Thyroid gland (tissue), 4 donors: ENCODE results near the gene FAM89B. TPM values are rescaled to one million over a fixed set of nuclear protein-coding genes. Genes with fewer than 3 reads are reported as not detected.

Source experiments
- DNase-seq, 2 donors: peaks; one replicate each; pipeline ENCODE4 v3.0.0-alpha.2; 2019
- H3K27ac ChIP-seq, 3 donors: fragments of 200-600 bp; sonication (generic); 1 replicate in 2 of 3; 2 replicates in 1 of 3; pipeline ENCODE4 v1.5.1; 2016 to 2019; ENCODE audit warnings: mild to moderate bottlenecking in 1 of 3, moderate library complexity in 1 of 3
- H3K27me3 ChIP-seq: fragments of 200-600 bp; sonication (generic); one replicate; pipeline ENCODE4 v1.5.1; 2019
- H3K36me3 ChIP-seq, 2 donors: fragments of 200-600 bp; sonication (generic); one replicate each; pipeline ENCODE4 v1.5.1; 2016 to 2019
- H3K4me1 ChIP-seq, 2 donors: fragments of 200-600 bp; sonication (generic); one replicate each; pipeline ENCODE4 v1.5.1; 2017 to 2019
- H3K4me3 ChIP-seq, 3 donors: fragments of 200-600 bp; sonication (generic); replicated peaks in 1 of 3; 1 replicate in 2 of 3; 2 replicates in 1 of 3; pipeline ENCODE4 v1.5.1; 2016; ENCODE audit warnings: mild to moderate bottlenecking in 1 of 3
- H3K9me3 ChIP-seq: fragments of 200-600 bp; sonication (generic); one replicate; pipeline ENCODE4 v1.5.1; 2017
- CTCF ChIP-seq, 6 experiments: fragments of 200-600 bp in 3 of 6; fragments of 450-650 bp in 3 of 6; sonication (generic) in 3 of 6; IDR thresholded peaks; one replicate each; pipeline ENCODE4 v1.5.1; 2016 to 2019; ENCODE audit warnings: antibody characterized with exemption in 6 of 6, mild to moderate bottlenecking in 2 of 6, inconsistent platforms in 1 of 6, moderate library complexity in 1 of 6
- POLR2A ChIP-seq, 2 donors: fragments of 450-650 bp; IDR thresholded peaks; one replicate each; pipeline ENCODE4 v1.6.1; 2017; ENCODE audit warnings: antibody characterized with exemption in 2 of 2, mild to moderate bottlenecking in 2 of 2, moderate library complexity in 1 of 2
- WGBS, 2 donors: methylation state at CpG; one replicate each; pipeline ENCODE4 v1.1.5; 2017; 5-methylcytosine and 5-hydroxymethylcytosine counted together
- intact Hi-C: fragments of 100-400 bp; cut with DNase I; formaldehyde crosslinking; loops from one replicate; pipeline ENCODE4 v1.15.1; 2023
- total RNA-seq, 4 donors: library from RNA; depleted of rRNA; stranded (reverse); fragments of >200 nt; gene quantifications; one replicate each; pipeline ENCODE4 v1.2.3, GENCODE V29; 2016

The FAM89B gene
- total RNA-seq, 4 donors from 2014 or later: 26.9 to 55.5 (median 43.2) TPM

- Histone ChIP-seq H3K4me3 (no peak overlapping the region), H3K36me3 (peaks cover 45 to 50% of the 10 kb centered on the region in 2 donors), H3K9me3 (no peaks in the 10 kb centered on the region), H3K27ac (no peak overlapping the region), H3K27me3 (no peaks in the 10 kb centered on the region), H3K4me1 (peaks cover 11 to 14% of the 10 kb centered on the region in 2 donors)
- TF ChIP-seq CTCF (IDR thresholded peaks at IDR 0.05) (no peak), POLR2A (IDR thresholded peaks at IDR 0.05) (no peak)
- no peak for DNase-seq
- intact Hi-C loops: no loop called here
- 88 to 91% methylated on average over 2 to 5 of the region's 5 CpGs for WGBS, 2 donors
Measured at GRCh38 chr11:65530157-65530496, 42.2 kb upstream of the FAM89B start.

- H3K36me3 ChIP-seq: peaks cover 47 to 54% of the 10 kb centered on the region in 2 donors
- no peak for DNase-seq
- H3K27me3 ChIP-seq: no peaks in the 10 kb centered on the region
- no peaks in the 10 kb centered on the region for H3K4me1 ChIP-seq
- H3K27ac ChIP-seq: no peak overlapping the region
- TF ChIP-seq POLR2A (IDR thresholded peaks at IDR 0.05) (no peak), CTCF (IDR thresholded peaks at IDR 0.05) (no peak)
- WGBS, 2 donors: 96% methylated on average over 8 to 11 of the region's 15 CpGs
- intact Hi-C loops: no loop called here
- no peaks in the 10 kb centered on the region for H3K9me3 ChIP-seq
- no peak overlapping the region for H3K4me3 ChIP-seq
Measured at GRCh38 chr11:65532388-65533064, 39.8 kb upstream of the FAM89B start.

GRCh38 chr11:65535102-65535501, 37.2 kb upstream of the FAM89B start:
- DNase-seq: no peak
- H3K36me3 ChIP-seq: peaks cover 44 to 61% of the 10 kb centered on the region in 2 donors
- 89 to 96% methylated on average over 4 to 9 of the region's 9 CpGs for WGBS, 2 donors
- no peak overlapping the region for H3K4me3 ChIP-seq
- no peak overlapping the region for H3K27ac ChIP-seq
- TF ChIP-seq POLR2A (IDR thresholded peaks at IDR 0.05): no peak
- no peak for TF ChIP-seq CTCF (IDR thresholded peaks at IDR 0.05)
- intact Hi-C loops: no loop called here
- no peaks in the 10 kb centered on the region for H3K27me3 ChIP-seq
- H3K9me3 ChIP-seq: no peaks in the 10 kb centered on the region
- H3K4me1 ChIP-seq: peaks cover 7% of the 10 kb centered on the region in 2 donors

- Histone ChIP-seq H3K27ac (no peak overlapping the region), H3K4me1 (peaks cover 15% of the 10 kb centered on the region in 2 donors), H3K27me3 (no peaks in the 10 kb centered on the region), H3K9me3 (no peaks in the 10 kb centered on the region), H3K36me3 (peaks cover 29 to 46% of the 10 kb centered on the region in 2 donors), H3K4me3 (no peak overlapping the region)
- TF ChIP-seq CTCF (IDR thresholded peaks at IDR 0.05) (no peak), POLR2A (IDR thresholded peaks at IDR 0.05) (no peak)
- WGBS, 2 donors: 92 to 96% methylated on average over 7 to 9 of the region's 12 CpGs
- intact Hi-C loops: no loop called here
- DNase-seq: no peak
Measured at GRCh38 chr11:65536412-65537295, 35.7 kb upstream of the FAM89B start.

GRCh38 chr11:65537296-65537597, 35.1 kb upstream of the FAM89B start:
- intact Hi-C loops: no loop called here
- Histone ChIP-seq H3K4me1 (peaks cover 18 to 20% of the 10 kb centered on the region in 2 donors), H3K27me3 (no peaks in the 10 kb centered on the region), H3K4me3 (no peak overlapping the region), H3K9me3 (no peaks in the 10 kb centered on the region), H3K27ac (no peak overlapping the region), H3K36me3 (peaks cover 23 to 42% of the 10 kb centered on the region in 2 donors)
- TF ChIP-seq POLR2A (IDR thresholded peaks at IDR 0.05) (no peak), CTCF (IDR thresholded peaks at IDR 0.05) (no peak)
- DNase-seq: no peak
- WGBS, 2 donors: 95 to 100% methylated on average over 2 of the region's 2 CpGs
